Measurements from ENCODE around the gene PLEKHJ1. TPM values are rescaled to one million over a fixed set of nuclear protein-coding genes. Genes with fewer than 3 reads are reported as not detected.

Gene PLEKHJ1
- total and polyA plus RNA-seq, 11 donors, result 44.6 to 89.7 (median 48.8) TPM

GRCh38 chr19:2270157-2270422 lies 34.0 kb upstream of the PLEKHJ1 start:
- no peak for TF ChIP-seq POLR2A (IDR thresholded peaks at IDR 0.05)
- Histone ChIP-seq H3K27ac (peak overlapping the region; percentile 91 to 100 (median 99)), H3K9me3 (no peaks in the 10 kb centered on the region), H3K4me1 (peaks cover 9 to 73% (median 45%) of the 10 kb centered on the region in 12 donors), H3K36me3 (peaks cover 0 to 30% (median 22%) of the 10 kb centered on the region in 9 donors), H3K27me3 (no peaks in the 10 kb centered on the region), H3K4me3 (peak overlapping the region; percentile 87 to 100 (median 98))
- DNase-seq (peak in 4 of 5 donors; percentile 54 to 73 (median 64)), ATAC-seq (peak in 1 of 4 donors; percentile 17)
- intact Hi-C loops (cut with DNase I), result loop anchor here in 9 of 10 donors (1.0 to 10.0 kb wide), 12 partner anchors 33 to 125 kb away; partner anchors contain the start of genes PLEKHJ1 (in 5 of the 9), SF3A2 (in 5 of the 9), AP3D1 (in 2 of the 9) and DOT1L (in 2 of the 9)
- 0 to 2% (median 0%) methylated on average over 18 to 30 of the region's 30 CpGs for WGBS, 4 donors

- H3K27ac ChIP-seq, result peak overlapping the region; percentile 91 to 100 (median 99)
- no peaks in the 10 kb centered on the region for H3K27me3 ChIP-seq
- DNase-seq (peak; percentile 98 to 100 (median 99)), ATAC-seq (peak; percentile 89 to 92 (median 91))
- H3K4me1 ChIP-seq, result peaks cover 9 to 74% (median 42%) of the 10 kb centered on the region in 12 donors
- WGBS, 4 donors, result 0 to 1% (median 0%) methylated on average over 10 to 103 of the region's 103 CpGs
- peak; percentile 100 for TF ChIP-seq POLR2A (IDR thresholded peaks at IDR 0.05)
- no peak for TF ChIP-seq CTCF (IDR thresholded peaks at IDR 0.05)
- intact Hi-C loops (cut with DNase I), result loop anchor here in 9 of 10 donors (1.0 to 10.0 kb wide), 12 partner anchors 32 to 125 kb away; partner anchors contain the start of genes PLEKHJ1 (in 6 of the 9), SF3A2 (in 6 of the 9), AP3D1 (in 2 of the 9) and DOT1L (in 2 of the 9)
- peaks cover 0 to 30% (median 22%) of the 10 kb centered on the region in 9 donors for H3K36me3 ChIP-seq
- peak overlapping the region; percentile 87 to 100 (median 98) for H3K4me3 ChIP-seq
- no peaks in the 10 kb centered on the region for H3K9me3 ChIP-seq
Observed at GRCh38 chr19:2269244-2270156, 33.4 kb upstream of the PLEKHJ1 start.

GRCh38 chr19:2268861-2269243 lies 32.7 kb upstream of the PLEKHJ1 start:
- Histone ChIP-seq H3K4me3 (peak overlapping the region; percentile 87 to 100 (median 98)), H3K27me3 (no peaks in the 10 kb centered on the region), H3K9me3 (no peaks in the 10 kb centered on the region), H3K27ac (peak overlapping the region in 10 of 12 donors; percentile 14 to 100 (median 70)), H3K36me3 (peaks cover 0 to 25% (median 22%) of the 10 kb centered on the region in 9 donors), H3K4me1 (peaks cover 9 to 68% (median 38%) of the 10 kb centered on the region in 12 donors)
- WGBS, 4 donors, result 2 to 3% (median 2%) methylated on average over 10 to 19 of the region's 19 CpGs
- TF ChIP-seq POLR2A (IDR thresholded peaks at IDR 0.05) (no peak), CTCF (IDR thresholded peaks at IDR 0.05) (no peak)
- intact Hi-C loops (cut with DNase I), result loop anchor here in 1 of 10 donors (1.0 kb wide), 1 partner anchor 33 kb away; the partner anchor contains the start of genes PLEKHJ1 and SF3A2
- ATAC-seq (no peak), DNase-seq (no peak)

GRCh38 chr19:2268480-2268830 lies 32.3 kb upstream of the PLEKHJ1 start:
- H3K27me3 ChIP-seq, result no peaks in the 10 kb centered on the region
- intact Hi-C loops (cut with DNase I), result no loop called here
- TF ChIP-seq CTCF (IDR thresholded peaks at IDR 0.05) (no peak), POLR2A (IDR thresholded peaks at IDR 0.05) (no peak)
- peaks cover 7 to 64% (median 34%) of the 10 kb centered on the region in 12 donors for H3K4me1 ChIP-seq
- H3K9me3 ChIP-seq, result no peaks in the 10 kb centered on the region
- H3K4me3 ChIP-seq, result peak overlapping the region in 9 of 12 donors; percentile 87 to 100 (median 97)
- H3K27ac ChIP-seq, result peak overlapping the region in 1 of 12 donors; percentile 99
- no peak for DNase-seq
- ATAC-seq, result no peak
- H3K36me3 ChIP-seq, result peaks cover 0 to 24% (median 22%) of the 10 kb centered on the region in 9 donors
- WGBS, 4 donors, result 90 to 92% (median 91%) methylated on average over 4 of the region's 4 CpGs
